AG09309 (cell line): ENCODE measurements around the gene AHSA1.

Experiments used
- DNase-seq: peaks from one replicate; pipeline ENCODE4 v3.0.0-alpha.2; 2010; ENCODE audit warnings: low read depth
- H3K4me3 ChIP-seq: 2 replicates; pipeline ENCODE4 v1.5.1; 2011; ENCODE audit warnings: mild to moderate bottlenecking, low read depth, low read length, moderate library complexity; ENCODE audit not compliant: control insufficient read depth
- CTCF ChIP-seq: IDR thresholded peaks from 2 replicates; pipeline ENCODE4 v1.5.1; 2011; ENCODE audit warnings: mild to moderate bottlenecking, low read depth, low read length, inconsistent platforms; ENCODE audit not compliant: insufficient read depth, control insufficient read depth; ENCODE audit errors: missing control alignments

The AHSA1 gene

DNA sequence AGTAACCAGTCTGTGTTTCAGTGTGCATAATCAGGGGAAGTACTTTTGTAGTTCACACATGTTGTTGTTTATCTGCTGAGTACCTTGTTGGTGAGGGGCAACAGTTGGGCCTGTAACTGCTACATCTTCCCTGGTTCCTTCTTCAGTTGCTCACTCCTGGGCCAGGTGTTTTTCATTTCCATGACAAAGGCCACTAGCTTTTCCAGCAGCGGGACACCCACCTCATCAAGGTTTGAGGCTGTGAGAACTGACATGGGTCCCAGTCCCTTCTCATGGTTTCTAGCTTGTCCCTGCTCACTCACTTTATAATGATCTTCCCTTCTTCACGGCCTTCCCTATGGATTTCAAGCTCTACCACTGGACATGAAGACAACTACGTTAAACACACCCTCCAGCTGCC, 33.0 kb upstream of the AHSA1 start:
- TF ChIP-seq CTCF: no peak
- DNase-seq: no peak

GRCh38 chr14:77426396-77426795, 31.5 kb upstream of the AHSA1 start:
- no peak for DNase-seq
- TF ChIP-seq CTCF: no peak
- H3K4me3 ChIP-seq: no peak overlapping the region

More for the DNA sequence above, 33.0 kb upstream of the AHSA1 start:
- no peak overlapping the region for H3K4me3 ChIP-seq

- H3K4me3 ChIP-seq: no peak overlapping the region
- no peak for DNase-seq
- no peak for TF ChIP-seq CTCF
Observed at GRCh38 chr14:77436042-77436441, 21.9 kb upstream of the AHSA1 start.

DNA sequence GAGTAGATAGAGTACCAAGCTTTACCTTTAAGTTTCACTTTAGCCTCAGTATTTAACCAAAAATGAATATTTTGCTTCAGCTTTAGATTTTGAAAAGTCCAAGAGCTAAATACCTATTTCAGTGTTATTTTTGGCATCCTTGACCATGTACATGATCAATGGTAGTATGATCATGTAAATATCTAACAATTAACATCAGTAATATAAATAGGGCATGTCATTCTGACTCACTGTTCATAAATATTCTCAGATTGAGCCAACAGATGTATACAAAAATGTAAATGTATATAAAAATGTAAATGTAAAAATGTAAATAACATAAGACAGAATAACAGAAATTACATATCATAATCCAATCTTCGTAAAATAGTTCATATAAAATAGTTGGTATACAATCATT, 19.3 kb upstream of the AHSA1 start:
- H3K4me3 ChIP-seq: no peak overlapping the region
- no peak for DNase-seq
- TF ChIP-seq CTCF: no peak

DNA sequence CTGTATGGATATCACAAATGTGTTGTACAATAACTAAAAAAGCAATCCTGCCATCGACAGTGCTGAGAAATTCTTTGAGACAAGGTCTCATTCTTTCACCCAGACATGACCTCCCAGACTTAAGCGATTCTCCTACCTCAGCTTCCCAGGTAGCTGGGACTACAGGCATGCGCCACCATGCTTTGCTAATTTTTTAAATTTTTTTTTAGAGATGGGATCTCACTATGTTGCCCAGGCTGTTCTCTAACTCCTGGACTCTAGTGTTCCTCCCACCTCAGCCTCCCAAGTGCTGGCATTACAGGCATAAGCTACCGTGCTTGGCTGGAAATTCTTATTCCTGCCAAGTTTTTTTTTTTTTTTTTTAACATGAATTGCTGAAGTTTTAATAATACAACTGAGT, 18.0 kb upstream of the AHSA1 start:
- no peak for TF ChIP-seq CTCF
- no peak overlapping the region for H3K4me3 ChIP-seq
- no peak for DNase-seq

DNA sequence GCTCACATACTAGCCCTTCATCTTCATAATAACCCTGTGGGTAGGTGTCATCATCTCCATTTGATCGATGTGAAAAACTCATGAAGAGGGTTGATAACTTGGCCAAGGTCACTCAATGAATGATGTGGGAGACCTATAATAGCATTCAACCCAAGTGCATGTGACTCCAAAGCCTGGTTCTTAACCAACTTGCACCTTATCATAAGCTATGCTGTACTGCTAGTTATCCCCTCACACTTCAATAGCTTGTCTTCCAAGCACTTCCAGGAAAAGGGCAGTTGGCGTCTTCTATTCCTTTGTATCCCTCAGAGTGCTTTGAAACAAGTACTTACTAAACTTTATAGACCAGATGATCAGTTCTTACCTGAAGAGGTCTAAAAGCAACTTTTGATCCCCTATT, 15.7 kb upstream of the AHSA1 start:
- no peak for TF ChIP-seq CTCF
- no peak overlapping the region for H3K4me3 ChIP-seq
- DNase-seq: no peak
